Pancreas (tissue), 10 donors: ENCODE measurements around the gene CTNNA2. TPM values are rescaled to one million over a fixed set of nuclear protein-coding genes. Genes with fewer than 3 reads are reported as not detected.

Experiments
- ATAC-seq, 4 donors: fragments of 200-7000 bp; cut with Tn5 transposase; one replicate each; pipeline versions ENCODE4 v1.8.0 to v1.9.1; 2020; ENCODE audit warnings: mild to moderate bottlenecking in 4 of 4, moderate library complexity in 4 of 4
- DNase-seq, 6 donors: peaks; one replicate each; pipeline ENCODE4 v3.0.0-alpha.2; 2020
- FAIRE-seq: peaks from 2 replicates; lab custom pipeline; 2012; peaks lifted over from hg19 to GRCh38; lab: Jason Lieb, UNC
- H3K27ac ChIP-seq, 4 donors: fragments of 200-600 bp; sonication (generic); 1 replicate in 3 of 4; 2 replicates in 1 of 4; pipeline versions ENCODE4 v1.5.0 to v1.8.0; 2020
- H3K27me3 ChIP-seq, 4 donors: fragments of 200-600 bp; one replicate each; pipeline ENCODE4 v1.8.0; 2021
- H3K36me3 ChIP-seq, 3 donors: fragments of 200-600 bp; sonication (generic) in 1 of 3; one replicate each; pipeline versions ENCODE4 v1.5.0 to v1.8.0; 2020 to 2021
- H3K4me1 ChIP-seq, 3 donors: fragments of 200-600 bp; one replicate each; pipeline ENCODE4 v1.8.0; 2021
- H3K4me3 ChIP-seq, 4 donors: fragments of 200-600 bp; sonication (generic) in 2 of 4; one replicate each; pipeline versions ENCODE4 v1.5.0 to v1.8.0; 2020 to 2021
- H3K9me3 ChIP-seq, 4 donors: fragments of 200-600 bp; one replicate each; pipeline ENCODE4 v1.8.0; 2021
- CTCF ChIP-seq, 4 donors: fragments of 200-600 bp; sonication (generic) in 3 of 4; IDR thresholded peaks; one replicate each; pipeline versions ENCODE4 v1.5.0 to v1.8.0; 2021; ENCODE audit warnings: antibody characterized with exemption in 4 of 4
- WGBS, 2 donors: extraction: QIAGEN DNeasy Blood & Tissue Kit; methylation state at CpG; one replicate each; pipeline ENCODE4 v1.1.7; 2013; 5-methylcytosine and 5-hydroxymethylcytosine counted together
- intact Hi-C, 3 donors: fragments of 100-400 bp; cut with DNase I; formaldehyde crosslinking; loops; one replicate each; pipeline versions ENCODE4 v1.11.1 to v1.14.2; 2022
- polyA plus RNA-seq, 2 donors: library from polyadenylated mRNA; stranded (reverse); fragments of 200-250 nt; gene quantifications; one replicate each; pipeline ENCODE4 v1.2.3, GENCODE V29; 2013
- total RNA-seq, 6 donors: library from RNA; stranded (reverse); fragmentation: NEBNext Ultra II Directional in 4 of 6; extraction: Animal tissue kit (Norgen Biotek cat#: 25700) in 4 of 6; gene quantifications; one replicate each; pipeline versions ENCODE4 v1.2.1 to v1.2.4, GENCODE V29; 2021 to 2023
- donor health status: healthy with polysubstance abuse.
- donor health status: DM: no; HTN: no; CAD: no; lungs with moderate emphysema.
- donor health status: DM: no; HTN: no; CAD: no.
- donor health status: control.
- donor health status: control.
- donor health status: Bipolar disorder and iron deficiency.
- donor health status: DM: yes; HTN: yes; CAD: no.
- donor health status: DM: no; HTN: no; CAD: no.
- donor health status: DM: no; HTN: no; CAD: no.
- donor health status: DM: yes; HTN: yes; CAD: no.

The CTNNA2 gene
- total and polyA plus RNA-seq, 8 donors = 0.25 to 12.1 (median 2.1) TPM

- intact Hi-C loops = no loop called here
- no peaks in the 10 kb centered on the region for H3K27me3 ChIP-seq
- H3K9me3 ChIP-seq = no peaks in the 10 kb centered on the region
- DNase-seq (no peak), ATAC-seq (no peak), FAIRE-seq (no peak)
- H3K36me3 ChIP-seq = no peaks in the 10 kb centered on the region
- no peaks in the 10 kb centered on the region for H3K4me1 ChIP-seq
- 51 to 60% methylated on average over 2 of the region's 2 CpGs for WGBS, 2 donors
- TF ChIP-seq CTCF (IDR thresholded peaks at IDR 0.05) = no peak
- no peak overlapping the region for H3K27ac ChIP-seq
- H3K4me3 ChIP-seq = no peak overlapping the region
Observed at GRCh38 chr2:80071941-80072340, 559.1 kb downstream of the CTNNA2 start.

DNA sequence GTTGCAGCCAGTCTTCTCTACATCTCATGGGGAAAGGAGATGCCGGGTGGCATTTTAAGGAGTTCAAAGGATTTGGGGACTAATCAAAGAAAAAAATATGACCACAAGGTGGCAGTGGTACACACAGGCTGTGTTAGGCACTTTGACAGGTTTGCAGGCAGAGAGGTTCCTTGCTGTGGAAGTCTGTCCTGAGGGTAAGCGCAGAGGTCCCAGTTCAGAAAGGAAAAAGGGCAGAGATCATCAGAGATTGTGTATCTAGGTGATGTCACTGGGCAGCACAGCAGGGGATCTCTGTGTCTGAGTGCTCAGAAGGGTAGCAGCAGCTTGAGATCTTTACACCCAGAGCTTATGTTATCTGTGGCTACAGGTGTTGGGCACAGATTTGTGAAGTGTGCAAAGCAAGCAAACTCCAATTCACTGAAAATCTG is 560.3 kb downstream of the CTNNA2 start:
- Histone ChIP-seq H3K4me3 (no peak overlapping the region), H3K36me3 (no peaks in the 10 kb centered on the region), H3K27me3 (no peaks in the 10 kb centered on the region), H3K9me3 (no peaks in the 10 kb centered on the region), H3K4me1 (no peaks in the 10 kb centered on the region), H3K27ac (no peak overlapping the region)
- DNase-seq = peak in 2 of 6 donors; percentile 5 to 30
- intact Hi-C loops = no loop called here
- FAIRE-seq = no peak
- 4 to 21% methylated on average over 2 of the region's 2 CpGs for WGBS, 2 donors
- peak in 3 of 4 donors; percentile 80 to 91 (median 85) for ATAC-seq
- TF ChIP-seq CTCF (IDR thresholded peaks at IDR 0.05) = peak; percentile 37 to 67 (median 56)

- no peak for FAIRE-seq
- WGBS, 2 donors = 39 to 49% methylated on average over 5 of the region's 5 CpGs
- no peak for DNase-seq
- Histone ChIP-seq H3K4me3 (no peak overlapping the region), H3K9me3 (no peaks in the 10 kb centered on the region), H3K27me3 (no peaks in the 10 kb centered on the region), H3K36me3 (no peaks in the 10 kb centered on the region), H3K4me1 (no peaks in the 10 kb centered on the region), H3K27ac (no peak overlapping the region)
- intact Hi-C loops = no loop called here
- no peak for TF ChIP-seq CTCF (IDR thresholded peaks at IDR 0.05)
- ATAC-seq = no peak
Observed at GRCh38 chr2:80074321-80075070, 561.6 kb downstream of the CTNNA2 start.

GRCh38 chr2:80075719-80076118 is 562.9 kb downstream of the CTNNA2 start:
- H3K4me1 ChIP-seq = no peaks in the 10 kb centered on the region
- H3K4me3 ChIP-seq = no peak overlapping the region
- no peak overlapping the region for H3K27ac ChIP-seq
- ATAC-seq (no peak), FAIRE-seq (no peak), DNase-seq (no peak)
- no peaks in the 10 kb centered on the region for H3K9me3 ChIP-seq
- intact Hi-C loops = no loop called here
- no peak for TF ChIP-seq CTCF (IDR thresholded peaks at IDR 0.05)
- 72 to 76% methylated on average over 1 of the region's 1 CpG for WGBS, 2 donors
- no peaks in the 10 kb centered on the region for H3K36me3 ChIP-seq
- no peaks in the 10 kb centered on the region for H3K27me3 ChIP-seq
